ENCODE measurements around the gene DDX46. TPM values are rescaled to one million over a fixed set of nuclear protein-coding genes. Genes with fewer than 3 reads are reported as not detected.

The DDX46 gene
- polyA plus RNA-seq, 1 donor from 2014 or later: 46.8 TPM

DNA sequence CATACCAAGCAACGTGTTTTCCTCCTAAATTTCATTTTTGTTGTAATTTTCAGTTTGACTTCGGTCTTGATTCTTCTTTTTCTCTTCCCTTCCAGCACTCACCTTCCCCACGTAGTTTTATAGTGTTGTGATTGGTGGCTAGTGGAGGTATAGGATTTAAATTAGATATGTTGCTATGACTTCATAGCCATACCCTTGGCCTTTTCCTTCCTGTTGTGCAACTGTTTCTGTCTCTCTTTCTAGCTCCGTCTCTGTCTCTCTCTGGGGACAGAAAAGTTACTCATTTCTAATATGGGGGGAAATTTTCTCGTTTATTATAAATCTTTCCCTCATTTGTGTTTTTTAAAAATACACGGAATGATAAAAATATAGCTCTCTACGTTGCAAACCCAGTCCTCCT, 66.6 kb downstream of the DDX46 start:
- no peak overlapping the region for H3K9ac ChIP-seq (ENCODE audit: low read length)
- no peak overlapping the region for H2AFZ ChIP-seq (ENCODE audit: low read depth, low read length)
- TF ChIP-seq RAD21 (conservative IDR thresholded peaks at IDR 0.05): no peak
- no peak for TF ChIP-seq EZH2 (IDR thresholded peaks at IDR 0.05; ENCODE audit: borderline replicate concordance, insufficient read depth, low read length, poor library complexity, severe bottlenecking)
- TF ChIP-seq, protein P1, sequence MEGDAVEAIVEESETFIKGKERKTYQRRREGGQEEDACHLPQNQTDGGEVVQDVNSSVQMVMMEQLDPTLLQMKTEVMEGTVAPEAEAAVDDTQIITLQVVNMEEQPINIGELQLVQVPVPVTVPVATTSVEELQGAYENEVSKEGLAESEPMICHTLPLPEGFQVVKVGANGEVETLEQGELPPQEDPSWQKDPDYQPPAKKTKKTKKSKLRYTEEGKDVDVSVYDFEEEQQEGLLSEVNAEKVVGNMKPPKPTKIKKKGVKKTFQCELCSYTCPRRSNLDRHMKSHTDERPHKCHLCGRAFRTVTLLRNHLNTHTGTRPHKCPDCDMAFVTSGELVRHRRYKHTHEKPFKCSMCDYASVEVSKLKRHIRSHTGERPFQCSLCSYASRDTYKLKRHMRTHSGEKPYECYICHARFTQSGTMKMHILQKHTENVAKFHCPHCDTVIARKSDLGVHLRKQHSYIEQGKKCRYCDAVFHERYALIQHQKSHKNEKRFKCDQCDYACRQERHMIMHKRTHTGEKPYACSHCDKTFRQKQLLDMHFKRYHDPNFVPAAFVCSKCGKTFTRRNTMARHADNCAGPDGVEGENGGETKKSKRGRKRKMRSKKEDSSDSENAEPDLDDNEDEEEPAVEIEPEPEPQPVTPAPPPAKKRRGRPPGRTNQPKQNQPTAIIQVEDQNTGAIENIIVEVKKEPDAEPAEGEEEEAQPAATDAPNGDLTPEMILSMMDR (IDR thresholded peaks at IDR 0.05; ENCODE audit: poor library complexity, severe bottlenecking): no peak
- TF ChIP-seq MXI1 (conservative IDR thresholded peaks at IDR 0.05; ENCODE audit: poor library complexity, severe bottlenecking): no peak
- TF ChIP-seq, protein P2, sequence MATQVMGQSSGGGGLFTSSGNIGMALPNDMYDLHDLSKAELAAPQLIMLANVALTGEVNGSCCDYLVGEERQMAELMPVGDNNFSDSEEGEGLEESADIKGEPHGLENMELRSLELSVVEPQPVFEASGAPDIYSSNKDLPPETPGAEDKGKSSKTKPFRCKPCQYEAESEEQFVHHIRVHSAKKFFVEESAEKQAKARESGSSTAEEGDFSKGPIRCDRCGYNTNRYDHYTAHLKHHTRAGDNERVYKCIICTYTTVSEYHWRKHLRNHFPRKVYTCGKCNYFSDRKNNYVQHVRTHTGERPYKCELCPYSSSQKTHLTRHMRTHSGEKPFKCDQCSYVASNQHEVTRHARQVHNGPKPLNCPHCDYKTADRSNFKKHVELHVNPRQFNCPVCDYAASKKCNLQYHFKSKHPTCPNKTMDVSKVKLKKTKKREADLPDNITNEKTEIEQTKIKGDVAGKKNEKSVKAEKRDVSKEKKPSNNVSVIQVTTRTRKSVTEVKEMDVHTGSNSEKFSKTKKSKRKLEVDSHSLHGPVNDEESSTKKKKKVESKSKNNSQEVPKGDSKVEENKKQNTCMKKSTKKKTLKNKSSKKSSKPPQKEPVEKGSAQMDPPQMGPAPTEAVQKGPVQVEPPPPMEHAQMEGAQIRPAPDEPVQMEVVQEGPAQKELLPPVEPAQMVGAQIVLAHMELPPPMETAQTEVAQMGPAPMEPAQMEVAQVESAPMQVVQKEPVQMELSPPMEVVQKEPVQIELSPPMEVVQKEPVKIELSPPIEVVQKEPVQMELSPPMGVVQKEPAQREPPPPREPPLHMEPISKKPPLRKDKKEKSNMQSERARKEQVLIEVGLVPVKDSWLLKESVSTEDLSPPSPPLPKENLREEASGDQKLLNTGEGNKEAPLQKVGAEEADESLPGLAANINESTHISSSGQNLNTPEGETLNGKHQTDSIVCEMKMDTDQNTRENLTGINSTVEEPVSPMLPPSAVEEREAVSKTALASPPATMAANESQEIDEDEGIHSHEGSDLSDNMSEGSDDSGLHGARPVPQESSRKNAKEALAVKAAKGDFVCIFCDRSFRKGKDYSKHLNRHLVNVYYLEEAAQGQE (IDR thresholded peaks at IDR 0.05; ENCODE audit: borderline replicate concordance): no peak
- TF ChIP-seq POLR2AphosphoS5 (IDR thresholded peaks at IDR 0.05): no peak
- TF ChIP-seq SMC3 (conservative IDR thresholded peaks at IDR 0.05; ENCODE audit: poor library complexity): no peak
- TF ChIP-seq TAF1 (IDR thresholded peaks at IDR 0.05; ENCODE audit: low read depth): no peak
- no peak for TF ChIP-seq EP300 (conservative IDR thresholded peaks at IDR 0.05; ENCODE audit: poor library complexity, severe bottlenecking)
- H3K27me3 ChIP-seq (ENCODE audit: insufficient read depth, low read depth, low read length): no peaks in the 10 kb centered on the region
- no peak overlapping the region for H3K4me3 ChIP-seq (ENCODE audit: low read length)
- H3K9me2 ChIP-seq (ENCODE audit: insufficient read depth, low read length): no peaks in the 10 kb centered on the region
- H4K20me1 ChIP-seq (ENCODE audit: insufficient read depth): no peaks in the 10 kb centered on the region
- H3K4me2 ChIP-seq (ENCODE audit: low read length): no peak overlapping the region
- H3K27ac ChIP-seq (ENCODE audit: low read length): no peak overlapping the region
- H3K9me3 ChIP-seq (ENCODE audit: low read length): no peaks in the 10 kb centered on the region
- H3K79me2 ChIP-seq (replicated peaks; ENCODE audit: insufficient read depth, low read length): no peaks in the 10 kb centered on the region
- no peaks in the 10 kb centered on the region for H3F3A ChIP-seq (ENCODE audit: insufficient read depth, low read length, poor library complexity, severe bottlenecking)
- H3K36me3 ChIP-seq (ENCODE audit: insufficient read depth, low read length): peaks cover 3% of the 10 kb centered on the region

DNA sequence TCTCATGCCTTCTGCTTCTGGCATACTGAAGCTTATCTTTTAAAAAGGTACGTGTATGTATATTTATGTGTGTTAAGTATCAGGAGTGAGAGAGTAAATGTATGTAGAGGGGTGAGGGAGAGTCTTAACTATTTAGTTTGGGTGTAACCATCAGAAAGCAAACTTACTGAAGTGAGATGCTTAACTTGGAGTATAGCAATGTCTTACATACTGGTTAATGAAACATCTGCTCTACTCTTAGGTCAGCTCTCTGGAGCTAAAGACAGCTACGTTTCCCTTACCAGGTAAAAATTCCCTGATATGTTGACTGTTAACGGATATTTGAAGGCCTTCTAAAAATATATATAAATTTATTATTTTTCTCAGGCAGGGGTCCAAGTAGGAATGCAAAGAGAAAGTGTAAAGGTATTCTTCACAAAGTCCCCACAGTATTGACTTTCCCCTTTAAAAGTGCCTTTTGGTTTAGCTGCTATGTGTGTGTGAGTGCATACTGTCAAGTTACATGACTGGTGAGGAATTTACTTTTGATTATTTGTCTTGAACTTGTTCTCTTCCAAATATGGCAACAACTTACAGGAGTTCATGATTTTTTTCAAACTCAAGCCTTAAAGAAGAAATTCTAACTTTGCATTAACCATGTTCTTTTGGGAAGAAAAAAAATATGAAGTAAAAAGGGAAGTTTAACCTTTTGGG, 74.9 kb downstream of the DDX46 start:
- Histone ChIP-seq H3K4me2 (ENCODE audit: low read length) (no peak overlapping the region), H3K79me2 (replicated peaks; ENCODE audit: insufficient read depth, low read length) (no peaks in the 10 kb centered on the region), H2AFZ (ENCODE audit: low read depth, low read length) (no peak overlapping the region), H3K36me3 (ENCODE audit: insufficient read depth, low read length) (no peaks in the 10 kb centered on the region), H4K20me1 (ENCODE audit: insufficient read depth) (no peaks in the 10 kb centered on the region), H3K27ac (ENCODE audit: low read length) (no peak overlapping the region), H3K27me3 (ENCODE audit: insufficient read depth, low read depth, low read length) (no peaks in the 10 kb centered on the region), H3F3A (ENCODE audit: insufficient read depth, low read length, poor library complexity, severe bottlenecking) (no peaks in the 10 kb centered on the region), H3K9me3 (ENCODE audit: low read length) (no peaks in the 10 kb centered on the region), H3K9ac (ENCODE audit: low read length) (no peak overlapping the region), H3K9me2 (ENCODE audit: insufficient read depth, low read length) (no peaks in the 10 kb centered on the region), H3K4me3 (ENCODE audit: low read length) (no peak overlapping the region)
- no peak for TF ChIP-seq TAF1 (IDR thresholded peaks at IDR 0.05; ENCODE audit: low read depth)
- no peak for TF ChIP-seq EP300 (conservative IDR thresholded peaks at IDR 0.05; ENCODE audit: poor library complexity, severe bottlenecking)
- TF ChIP-seq RAD21 (conservative IDR thresholded peaks at IDR 0.05): no peak
- TF ChIP-seq POLR2AphosphoS5 (IDR thresholded peaks at IDR 0.05): no peak
- no peak for TF ChIP-seq MXI1 (conservative IDR thresholded peaks at IDR 0.05; ENCODE audit: poor library complexity, severe bottlenecking)
- TF ChIP-seq, protein P1 (IDR thresholded peaks at IDR 0.05; ENCODE audit: poor library complexity, severe bottlenecking): no peak
- TF ChIP-seq, protein P2 (IDR thresholded peaks at IDR 0.05; ENCODE audit: borderline replicate concordance): no peak
- TF ChIP-seq EZH2 (IDR thresholded peaks at IDR 0.05; ENCODE audit: borderline replicate concordance, insufficient read depth, low read length, poor library complexity, severe bottlenecking): no peak
- no peak for TF ChIP-seq SMC3 (conservative IDR thresholded peaks at IDR 0.05; ENCODE audit: poor library complexity)
